ENCODE measurements around the gene NEDD4L. TPM values are rescaled to one million over a fixed set of nuclear protein-coding genes. Genes with fewer than 3 reads are reported as not detected.

NEDD4L gene
- total and polyA plus RNA-seq, 4 donors = 10.2 to 20.3 (median 13.2) TPM

- TF ChIP-seq YY1 (IDR thresholded peaks at IDR 0.05) (no peak), FOXA1 (IDR thresholded peaks at IDR 0.05) (no peak), CTCF (IDR thresholded peaks at IDR 0.05; ENCODE audit: low read depth, low read length, missing input control) (no peak)
- Histone ChIP-seq H3K27ac (ENCODE audit: low read depth in 1 of 2, low read length in 2 of 2) (no peak overlapping the region), H3K9me3 (ENCODE audit: control insufficient read depth in 4 of 4, low read length in 3 of 4) (no peaks in the 10 kb centered on the region), H3K4me3 (ENCODE audit: low read depth in 1 of 3, low read length in 3 of 3) (no peak overlapping the region), H3K9ac (ENCODE audit: low read depth in 1 of 2, low read length in 2 of 2) (no peak overlapping the region), H3K4me1 (ENCODE audit: control insufficient read depth in 4 of 4, insufficient read depth in 4 of 4, low read length in 3 of 4) (no peaks in the 10 kb centered on the region), H3K27me3 (ENCODE audit: control insufficient read depth in 4 of 4, insufficient read depth in 4 of 4, low read length in 3 of 4) (no peaks in the 10 kb centered on the region), H3K36me3 (ENCODE audit: control insufficient read depth in 4 of 4, insufficient read depth in 3 of 4, low read depth in 1 of 4, low read length in 3 of 4) (no peaks in the 10 kb centered on the region)
- DNase-seq (ENCODE audit: low spot score) = peak; percentile 75
- WGBS = 90% methylated on average over 11 of the region's 11 CpGs
Measured at GRCh38 chr18:58078889-58079573, 35.0 kb downstream of the NEDD4L start.

- no peak for TF ChIP-seq JUND (IDR thresholded peaks at IDR 0.05)
- TF ChIP-seq CTCF (IDR thresholded peaks at IDR 0.05; ENCODE audit: low read depth, low read length, missing input control) = no peak
- no peak for TF ChIP-seq REST (IDR thresholded peaks at IDR 0.05)
- no peak for TF ChIP-seq HNF4G (IDR thresholded peaks at IDR 0.05)
- no peak for TF ChIP-seq FOXA2 (IDR thresholded peaks at IDR 0.05)
- TF ChIP-seq RXRA (IDR thresholded peaks at IDR 0.05) = no peak
- TF ChIP-seq SP1 (IDR thresholded peaks at IDR 0.05) = no peak
- Histone ChIP-seq H3K9me3 (ENCODE audit: control insufficient read depth in 4 of 4, low read length in 3 of 4) (no peaks in the 10 kb centered on the region), H3K27ac (ENCODE audit: low read depth in 1 of 2, low read length in 2 of 2) (no peak overlapping the region), H3K27me3 (ENCODE audit: control insufficient read depth in 4 of 4, insufficient read depth in 4 of 4, low read length in 3 of 4) (no peaks in the 10 kb centered on the region), H3K4me1 (ENCODE audit: control insufficient read depth in 4 of 4, insufficient read depth in 4 of 4, low read length in 3 of 4) (no peaks in the 10 kb centered on the region), H3K36me3 (ENCODE audit: control insufficient read depth in 4 of 4, insufficient read depth in 3 of 4, low read depth in 1 of 4, low read length in 3 of 4) (no peaks in the 10 kb centered on the region), H3K9ac (ENCODE audit: low read depth in 1 of 2, low read length in 2 of 2) (no peak overlapping the region), H3K4me3 (ENCODE audit: low read depth in 1 of 3, low read length in 3 of 3) (no peak overlapping the region)
- no peak for DNase-seq (ENCODE audit: low spot score)
- 95% methylated on average over 3 of the region's 3 CpGs for WGBS
Measured at GRCh38 chr18:58080451-58080850, 36.4 kb downstream of the NEDD4L start.

All from liver (tissue), 9 donors.